DND-41 (cell line): ENCODE results near the gene NCAN.
A peak's percentile ranks its signal among the peaks of the same experiment; 100 is the strongest.

Experiments
- ATAC-seq: fragments of 200-7000 bp; cut with Tn5 transposase; 3 replicates; pipeline ENCODE4 v1.9.1; 2021; ENCODE audit warnings: low read depth; ENCODE audit not compliant: insufficient read depth
- DNase-seq: peaks from one replicate; pipeline ENCODE4 v3.0.0-alpha.2; 2020
- H2AFZ ChIP-seq: 2 replicates; pipeline ENCODE4 v1.6.0; 2012; ENCODE audit warnings: low read depth, low read length
- H3K27ac ChIP-seq: 2 replicates; pipeline ENCODE4 v1.5.1; 2012; ENCODE audit warnings: low read length, inconsistent platforms
- H3K27me3 ChIP-seq: fragments of 200-600 bp; sonication (generic); 2 replicates; pipeline ENCODE4 v1.6.0; 2012; ENCODE audit warnings: low read length, mild to moderate bottlenecking, inconsistent platforms; ENCODE audit not compliant: insufficient read depth, poor library complexity
- H3K36me3 ChIP-seq: 2 replicates; pipeline ENCODE4 v1.5.1; 2012; ENCODE audit warnings: low read length, inconsistent platforms; ENCODE audit not compliant: insufficient read depth
- H3K4me1 ChIP-seq: 2 replicates; pipeline ENCODE4 v1.5.1; 2012; ENCODE audit warnings: mild to moderate bottlenecking, low read length; ENCODE audit not compliant: insufficient read depth
- H3K4me2 ChIP-seq: 2 replicates; pipeline ENCODE4 v1.6.0; 2012; ENCODE audit warnings: mild to moderate bottlenecking, moderate library complexity, low read length, inconsistent platforms; ENCODE audit not compliant: insufficient read depth
- H3K4me3 ChIP-seq, 2 experiments: fragments of 200-600 bp in 1 of 2; shearing (Covaris generic) in 1 of 2; 2 replicates each; pipeline ENCODE4 v1.5.1; 2012 to 2016; ENCODE audit warnings: inconsistent platforms in 2 of 2, low read length in 2 of 2, mild to moderate bottlenecking in 2 of 2, low read depth in 1 of 2, moderate library complexity in 1 of 2
- H3K79me2 ChIP-seq: 2 replicates; pipeline ENCODE4 v1.6.0; 2012; ENCODE audit warnings: low read length, inconsistent platforms; ENCODE audit not compliant: insufficient read depth
- H3K9ac ChIP-seq: 2 replicates; pipeline ENCODE4 v1.6.0; 2012; ENCODE audit warnings: low read depth, mild to moderate bottlenecking, inconsistent platforms, low read length, moderate library complexity
- H3K9me3 ChIP-seq: 2 replicates; pipeline ENCODE4 v1.5.1; 2012; ENCODE audit warnings: low read length, moderate library complexity, mild to moderate bottlenecking, inconsistent platforms; ENCODE audit not compliant: insufficient read depth, severe bottlenecking
- H4K20me1 ChIP-seq: 2 replicates; pipeline ENCODE4 v1.6.0; 2012; ENCODE audit warnings: low read length; ENCODE audit not compliant: insufficient read depth
- CTCF ChIP-seq: IDR thresholded peaks from 2 replicates; pipeline ENCODE4 v1.5.1; 2012; ENCODE audit warnings: borderline replicate concordance, low read length, moderate library complexity, mild to moderate bottlenecking; ENCODE audit not compliant: poor library complexity, severe bottlenecking; ENCODE audit errors: extremely low read depth
- EZH2 ChIP-seq: IDR thresholded peaks from 3 replicates; pipeline ENCODE4 v1.6.1; 2012; ENCODE audit warnings: borderline replicate concordance, low read depth, mild to moderate bottlenecking, moderate library complexity, low read length, inconsistent platforms; ENCODE audit not compliant: severe bottlenecking

Gene NCAN

GRCh38 chr19:19179548-19180441, 32.0 kb upstream of the NCAN start:
- Histone ChIP-seq H3K9ac (no peak overlapping the region), H3K79me2 (no peaks in the 10 kb centered on the region), H3K9me3 (no peaks in the 10 kb centered on the region), H3K27me3 (no peaks in the 10 kb centered on the region), H2AFZ (no peak overlapping the region), H4K20me1 (0 out of 2 replicates have a peak, but pooled peaks cover under 1% of the 10 kb centered on the region), H3K36me3 (peaks cover 52% of the 10 kb centered on the region), H3K4me1 (no peaks in the 10 kb centered on the region), H3K4me3 (no peak overlapping the region), H3K27ac (no peak overlapping the region), H3K4me2 (no peak overlapping the region)
- no peak for TF ChIP-seq EZH2
- DNase-seq (no peak), ATAC-seq (no peak)

- H3K9me3 ChIP-seq: no peaks in the 10 kb centered on the region
Observed at GRCh38 chr19:19181488-19181998, 30.2 kb upstream of the NCAN start.

GRCh38 chr19:19185853-19186740, 25.7 kb upstream of the NCAN start:
- Histone ChIP-seq H3K4me3 (no peak overlapping the region), H2AFZ (no peak overlapping the region), H3K27me3 (no peaks in the 10 kb centered on the region), H3K4me2 (no peak overlapping the region), H3K27ac (no peak overlapping the region), H3K4me1 (peaks cover 22% of the 10 kb centered on the region), H3K36me3 (peaks cover 36% of the 10 kb centered on the region), H4K20me1 (peaks cover 20% of the 10 kb centered on the region; the same call in 1 of the 2 replicates), H3K9ac (no peak overlapping the region), H3K79me2 (peaks cover 27% of the 10 kb centered on the region), H3K9me3 (no peaks in the 10 kb centered on the region)
- ATAC-seq (peak; percentile 97), DNase-seq (peak; percentile 68)
- TF ChIP-seq EZH2: no peak
- TF ChIP-seq CTCF: peak; percentile 85

More at GRCh38 chr19:19181488-19181998, 30.2 kb upstream of the NCAN start:
- ATAC-seq (no peak), DNase-seq (no peak)
- Histone ChIP-seq H3K27me3 (no peaks in the 10 kb centered on the region), H3K4me2 (no peak overlapping the region), H3K79me2 (peaks cover 3% of the 10 kb centered on the region; the same call in 1 of the 2 replicates), H3K27ac (no peak overlapping the region), H3K36me3 (peaks cover 63% of the 10 kb centered on the region), H3K4me3 (no peak overlapping the region), H2AFZ (no peak overlapping the region), H3K4me1 (no peaks in the 10 kb centered on the region), H3K9ac (no peak overlapping the region), H4K20me1 (0 out of 2 replicates have a peak, but pooled peaks cover 7% of the 10 kb centered on the region)
- TF ChIP-seq EZH2 (no peak), CTCF (no peak)
